ENCODE measurements around the gene LSR. TPM values are rescaled to one million over a fixed set of nuclear protein-coding genes. Genes with fewer than 3 reads are reported as not detected.
A peak's percentile ranks its signal among the peaks of the same experiment; 100 is the strongest.

LSR gene
- total RNA-seq, 6 experiments from 2014 or later: 96.6 to 138 (median 112) TPM

- no peak for ATAC-seq
- DNase-seq: no peak
- 65% methylated on average over 3 of the region's 12 CpGs for WGBS (ENCODE audit: insufficient coverage, low coverage, low lambda C conversion rate, missing lambda C conversion rate)
- H3K4me1 ChIP-seq: peaks cover 0 to 26% (median 6%) of the 10 kb centered on the region in 4 donors
- no peaks in the 10 kb centered on the region for H3K9me3 ChIP-seq
- no peak overlapping the region for H3K4me3 ChIP-seq
- no peak overlapping the region for H3K27ac ChIP-seq
- TF ChIP-seq, protein P1, sequence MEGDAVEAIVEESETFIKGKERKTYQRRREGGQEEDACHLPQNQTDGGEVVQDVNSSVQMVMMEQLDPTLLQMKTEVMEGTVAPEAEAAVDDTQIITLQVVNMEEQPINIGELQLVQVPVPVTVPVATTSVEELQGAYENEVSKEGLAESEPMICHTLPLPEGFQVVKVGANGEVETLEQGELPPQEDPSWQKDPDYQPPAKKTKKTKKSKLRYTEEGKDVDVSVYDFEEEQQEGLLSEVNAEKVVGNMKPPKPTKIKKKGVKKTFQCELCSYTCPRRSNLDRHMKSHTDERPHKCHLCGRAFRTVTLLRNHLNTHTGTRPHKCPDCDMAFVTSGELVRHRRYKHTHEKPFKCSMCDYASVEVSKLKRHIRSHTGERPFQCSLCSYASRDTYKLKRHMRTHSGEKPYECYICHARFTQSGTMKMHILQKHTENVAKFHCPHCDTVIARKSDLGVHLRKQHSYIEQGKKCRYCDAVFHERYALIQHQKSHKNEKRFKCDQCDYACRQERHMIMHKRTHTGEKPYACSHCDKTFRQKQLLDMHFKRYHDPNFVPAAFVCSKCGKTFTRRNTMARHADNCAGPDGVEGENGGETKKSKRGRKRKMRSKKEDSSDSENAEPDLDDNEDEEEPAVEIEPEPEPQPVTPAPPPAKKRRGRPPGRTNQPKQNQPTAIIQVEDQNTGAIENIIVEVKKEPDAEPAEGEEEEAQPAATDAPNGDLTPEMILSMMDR (IDR thresholded peaks at IDR 0.05): no peak
- no peak for TF ChIP-seq POLR2A (IDR thresholded peaks at IDR 0.05)
- H3K27me3 ChIP-seq: no peaks in the 10 kb centered on the region
- H3K36me3 ChIP-seq: peaks cover 0 to 11% (median 0%) of the 10 kb centered on the region in 4 donors
- intact Hi-C loops (cut with DNase I): no loop called here
These were observed 12.7 kb downstream of the LSR start for GRCh38 chr19:35261356-35262100.

GRCh38 chr19:35262101-35262761, 13.4 kb downstream of the LSR start:
- no peaks in the 10 kb centered on the region for H3K27me3 ChIP-seq
- peaks cover 0 to 32% (median 6%) of the 10 kb centered on the region in 4 donors for H3K4me1 ChIP-seq
- WGBS (ENCODE audit: insufficient coverage, low coverage, low lambda C conversion rate, missing lambda C conversion rate): 81% methylated on average over 7 of the region's 17 CpGs
- TF ChIP-seq, protein P1 (IDR thresholded peaks at IDR 0.05): no peak
- TF ChIP-seq POLR2A (IDR thresholded peaks at IDR 0.05): no peak
- no peak overlapping the region for H3K4me3 ChIP-seq
- peaks cover 0 to 11% (median 0%) of the 10 kb centered on the region in 4 donors for H3K36me3 ChIP-seq
- no peak overlapping the region for H3K27ac ChIP-seq
- intact Hi-C loops (cut with DNase I): no loop called here
- no peaks in the 10 kb centered on the region for H3K9me3 ChIP-seq
- ATAC-seq: no peak
- DNase-seq: peak in 1 of 3 donors; percentile 52

DNA sequence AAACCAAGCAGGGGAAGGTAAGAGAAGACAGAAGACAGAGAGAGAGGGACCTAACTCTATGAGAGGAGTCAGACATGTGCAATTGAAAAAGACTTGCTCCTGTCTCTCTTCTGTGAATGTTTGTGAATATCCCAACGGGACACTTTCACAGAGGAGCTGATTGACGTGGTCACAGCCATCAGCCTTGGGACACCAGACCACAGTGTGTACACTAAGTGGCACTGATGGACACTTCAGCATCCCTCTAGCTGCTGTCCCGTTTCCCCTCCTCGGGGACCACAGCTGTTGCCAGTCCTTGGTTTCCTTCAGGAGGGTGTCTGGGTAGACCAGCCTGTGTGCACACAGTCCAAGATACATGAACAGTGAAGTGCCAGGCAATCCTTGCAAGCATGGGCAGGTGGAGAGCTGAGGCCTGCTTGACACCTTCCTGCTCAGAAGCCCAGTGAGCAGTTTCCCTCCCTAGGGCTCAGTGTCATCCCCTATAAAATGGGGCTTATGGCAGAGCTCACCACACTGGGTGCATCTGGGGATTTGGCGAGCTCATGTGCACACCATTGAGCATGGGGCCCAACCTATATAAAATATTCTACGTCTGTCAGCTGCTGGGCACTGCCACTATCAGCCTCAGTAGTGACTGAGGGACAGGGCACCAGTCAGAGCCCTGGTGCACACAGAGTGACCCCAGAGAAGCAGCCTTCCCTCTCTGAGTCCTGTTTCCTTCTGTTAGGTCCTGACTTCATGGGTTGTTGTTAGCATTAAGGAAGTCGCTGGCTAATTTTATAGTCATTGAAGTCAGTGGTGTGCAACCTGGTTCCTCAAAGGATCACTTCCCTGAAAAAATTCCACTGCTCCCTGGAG, 15.7 kb downstream of the LSR start:
- no peaks in the 10 kb centered on the region for H3K9me3 ChIP-seq
- H3K4me1 ChIP-seq: peaks cover 0 to 17% (median 3%) of the 10 kb centered on the region in 4 donors
- no peak overlapping the region for H3K4me3 ChIP-seq
- ATAC-seq (no peak), DNase-seq (peak in 1 of 3 donors; percentile 41)
- intact Hi-C loops (cut with DNase I): no loop called here
- 82% methylated on average over 2 of the region's 7 CpGs for WGBS (ENCODE audit: insufficient coverage, low coverage, low lambda C conversion rate, missing lambda C conversion rate)
- no peak overlapping the region for H3K27ac ChIP-seq
- H3K27me3 ChIP-seq: no peaks in the 10 kb centered on the region
- peaks cover 0 to 11% (median 0%) of the 10 kb centered on the region in 4 donors for H3K36me3 ChIP-seq
- TF ChIP-seq, protein P1 (IDR thresholded peaks at IDR 0.05): no peak
- no peak for TF ChIP-seq POLR2A (IDR thresholded peaks at IDR 0.05)

GRCh38 chr19:35265126-35265899, 16.5 kb downstream of the LSR start:
- no peak for ATAC-seq
- peaks cover 0 to 19% (median 3%) of the 10 kb centered on the region in 4 donors for H3K4me1 ChIP-seq

More at GRCh38 chr19:35265126-35265899, 16.5 kb downstream of the LSR start:
- Histone ChIP-seq H3K9me3 (no peaks in the 10 kb centered on the region), H3K27me3 (no peaks in the 10 kb centered on the region), H3K27ac (no peak overlapping the region), H3K4me3 (no peak overlapping the region), H3K36me3 (peaks cover 0 to 11% (median 0%) of the 10 kb centered on the region in 4 donors)
- DNase-seq: peak in 1 of 3 donors; percentile 43
- TF ChIP-seq, protein P1 (IDR thresholded peaks at IDR 0.05): no peak
- TF ChIP-seq POLR2A (IDR thresholded peaks at IDR 0.05): no peak
- intact Hi-C loops (cut with DNase I): no loop called here
- WGBS (ENCODE audit: insufficient coverage, low coverage, low lambda C conversion rate, missing lambda C conversion rate): 36% methylated on average over 4 of the region's 6 CpGs
